ENCODE results near the gene SNF8.
"Not testable (repeated sequence)": the region's sequence is repeated elsewhere in the genome, so short reads cannot be mapped to it uniquely, and the experiment has no call there.

The SNF8 gene

DNA sequence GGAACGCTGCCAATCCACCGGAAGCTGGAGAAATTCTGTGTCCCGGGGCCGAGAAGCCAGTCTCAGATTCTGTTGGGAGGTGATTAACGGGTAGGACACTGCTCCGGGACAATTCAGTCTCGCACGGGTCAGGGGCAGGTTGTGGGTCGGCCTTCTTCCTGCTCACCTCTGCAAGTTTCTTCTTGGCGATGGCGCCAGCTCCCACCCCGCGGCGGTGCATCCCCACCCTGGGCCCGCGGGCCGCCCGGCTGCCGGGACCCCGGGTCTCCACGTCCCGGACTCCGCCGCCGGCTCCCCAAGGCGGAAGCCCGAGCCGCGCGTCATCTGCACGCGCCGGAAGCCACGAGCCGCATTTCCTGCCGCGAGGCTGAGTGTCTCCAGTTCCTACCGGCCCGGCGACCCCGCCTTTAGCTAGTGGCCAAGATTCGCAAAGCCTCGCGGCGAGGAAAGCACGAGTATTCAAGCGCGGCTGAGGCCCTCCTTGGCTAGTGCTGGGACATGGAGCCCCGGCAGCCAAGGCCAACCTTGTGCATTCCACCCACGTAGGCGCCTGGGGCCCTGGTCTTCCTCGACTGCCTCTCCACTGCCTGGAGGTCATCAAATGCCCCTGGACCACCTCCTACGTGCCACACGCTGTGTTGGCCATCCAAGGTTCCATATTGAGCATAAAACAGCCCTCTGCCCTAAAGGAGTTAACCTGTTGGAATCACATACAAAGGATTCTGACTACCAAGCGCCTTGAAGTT, at the start of gene SNF8:
Gene SNF8 (minus strand): TSS at position 328 of the 746 bp plus-strand sequence. CDS start 108 bp downstream, at position 220.
- peak; percentile 89 to 91 for DNase-seq

DNA sequence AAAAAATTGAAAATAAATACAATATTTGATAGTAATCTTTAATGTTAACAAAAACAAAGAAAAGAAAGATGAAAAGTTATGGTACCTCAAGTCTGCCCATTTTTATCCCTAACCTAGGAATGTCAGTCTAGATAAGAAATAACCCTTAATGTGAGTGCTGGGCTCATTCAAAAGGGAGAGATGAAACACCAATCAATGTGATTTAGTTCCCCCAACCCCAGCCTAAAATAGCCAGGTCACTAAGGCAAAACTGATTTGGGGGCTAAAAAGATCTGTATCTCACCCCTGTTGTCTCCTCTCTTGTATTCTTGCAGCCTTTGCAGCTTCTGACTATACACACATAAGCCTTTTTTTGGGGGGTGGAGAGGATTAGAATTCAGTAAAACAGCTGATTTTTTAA, 49.3 kb upstream of the SNF8 start:
- no peak for DNase-seq

DNA sequence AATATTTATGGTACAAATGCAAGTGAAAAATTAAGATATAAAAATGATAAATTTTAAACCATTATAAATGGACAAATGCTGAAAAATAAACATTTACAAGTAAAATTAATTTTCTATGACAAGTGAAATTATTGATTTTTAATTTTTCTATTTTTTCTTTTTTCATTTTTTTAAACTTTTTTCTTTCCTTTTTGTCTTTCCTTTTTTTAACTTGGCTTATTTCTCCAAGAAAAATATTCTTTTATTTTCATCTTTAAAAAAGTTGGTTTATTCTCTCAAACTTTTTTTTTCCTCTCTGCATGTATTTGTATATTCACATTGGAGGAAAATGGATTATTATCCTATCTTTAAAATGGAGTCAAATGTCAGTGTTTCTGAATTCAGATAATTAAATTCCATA, 48.7 kb upstream of the SNF8 start:
- no peak for DNase-seq

GRCh38 chr17:48992444-48992843, 47.8 kb upstream of the SNF8 start:
- no peak for DNase-seq

DNA sequence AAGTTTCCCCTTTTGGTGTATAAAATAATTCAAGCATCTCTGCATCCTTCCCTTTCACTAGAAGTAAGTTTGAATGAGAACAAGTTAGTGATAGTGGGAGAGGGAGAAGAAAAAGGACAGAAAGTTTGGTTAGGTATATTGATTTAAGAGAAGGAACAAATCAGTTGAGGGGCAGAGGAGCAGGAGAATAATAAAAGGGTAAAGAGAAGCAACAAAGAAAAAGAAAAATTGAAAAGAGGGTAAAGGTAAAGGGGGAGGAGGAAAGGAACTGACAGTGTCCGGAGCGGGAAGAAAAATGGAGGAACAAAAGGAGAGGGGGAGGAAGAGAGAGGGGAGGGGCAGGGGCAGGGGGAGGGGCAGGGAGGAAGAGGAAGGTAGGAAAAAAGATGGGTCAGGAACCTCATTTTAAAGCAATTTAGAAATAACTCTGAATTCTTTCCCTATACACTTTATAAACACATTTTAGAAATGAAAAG, 46.3 kb upstream of the SNF8 start:
- DNase-seq, result no peak

GRCh38 chr17:48989100-48989499, 44.5 kb upstream of the SNF8 start:
- DNase-seq, result no peak

- no peak for DNase-seq
These were observed 41.0 kb upstream of the SNF8 start for GRCh38 chr17:48985436-48986245.

DNA sequence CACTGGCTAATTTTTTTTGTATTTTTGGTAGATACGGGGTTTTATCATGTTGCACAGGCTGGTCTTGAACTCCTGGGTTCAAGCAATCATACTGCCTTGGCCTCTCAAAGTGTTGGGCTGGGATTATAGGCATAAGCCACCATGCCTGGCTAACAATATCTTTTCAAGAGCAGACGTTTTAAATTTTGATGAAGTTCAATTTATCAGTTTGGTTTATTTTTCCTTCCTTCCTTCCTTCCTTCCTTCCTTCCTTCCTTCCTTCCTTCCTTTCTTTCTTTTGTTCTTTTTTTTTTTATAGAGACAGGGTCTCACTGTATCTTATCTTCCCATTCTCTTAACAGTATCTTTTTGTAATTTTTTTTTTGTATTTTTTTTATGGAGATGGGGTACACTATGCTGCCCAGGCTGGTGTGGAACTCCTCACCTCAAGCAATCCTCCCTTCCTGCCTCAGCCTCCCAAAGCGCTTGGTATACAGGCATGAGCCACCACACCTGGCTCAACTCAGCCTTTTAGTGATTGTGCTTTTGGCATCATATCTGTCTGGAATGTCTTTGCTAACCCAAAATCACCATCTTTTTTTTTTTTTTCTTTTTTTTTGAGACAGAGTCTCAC, 37.4 kb upstream of the SNF8 start:
- DNase-seq, result no peak

DNA sequence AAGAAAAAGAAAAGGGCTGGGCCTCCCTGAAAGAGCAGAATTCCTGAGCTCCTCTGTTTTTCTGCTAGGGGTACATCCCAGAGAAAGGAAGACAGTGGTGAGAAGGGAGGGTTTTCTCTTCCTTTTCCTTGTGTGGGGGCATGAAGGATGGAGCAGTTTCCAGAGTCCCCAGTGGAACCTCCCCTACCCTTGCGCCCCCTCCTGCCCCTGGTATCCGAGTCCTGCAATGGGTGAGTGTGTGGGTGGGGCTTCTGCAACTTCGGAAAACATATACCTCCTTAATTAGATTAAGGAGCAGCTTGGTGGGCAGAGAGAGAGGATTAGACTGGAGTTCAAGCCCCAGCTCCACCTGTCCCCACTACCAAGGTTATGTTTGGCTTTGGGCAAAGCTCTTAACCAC, 29.2 kb upstream of the SNF8 start:
- no peak for DNase-seq

DNA sequence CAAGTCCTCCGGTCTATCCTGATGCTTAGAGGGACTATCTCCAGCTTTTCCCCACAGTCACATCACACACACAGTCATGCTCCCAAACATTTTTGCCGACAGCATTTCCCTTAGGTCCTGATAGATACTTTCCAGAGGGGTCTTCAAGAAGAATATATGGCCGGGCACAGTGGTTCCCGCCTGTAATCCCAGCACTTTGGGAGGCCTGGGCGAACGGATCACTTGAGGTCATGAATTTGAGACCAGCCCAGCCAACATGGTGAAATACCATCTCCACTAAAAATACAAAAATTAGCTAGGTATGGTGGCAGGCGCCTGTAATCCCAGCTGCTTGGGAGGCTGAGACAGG, 28.1 kb upstream of the SNF8 start:
- DNase-seq, result no peak

GRCh38 chr17:48970865-48971687, 26.4 kb upstream of the SNF8 start:
- DNase-seq, result no peak

DNA sequence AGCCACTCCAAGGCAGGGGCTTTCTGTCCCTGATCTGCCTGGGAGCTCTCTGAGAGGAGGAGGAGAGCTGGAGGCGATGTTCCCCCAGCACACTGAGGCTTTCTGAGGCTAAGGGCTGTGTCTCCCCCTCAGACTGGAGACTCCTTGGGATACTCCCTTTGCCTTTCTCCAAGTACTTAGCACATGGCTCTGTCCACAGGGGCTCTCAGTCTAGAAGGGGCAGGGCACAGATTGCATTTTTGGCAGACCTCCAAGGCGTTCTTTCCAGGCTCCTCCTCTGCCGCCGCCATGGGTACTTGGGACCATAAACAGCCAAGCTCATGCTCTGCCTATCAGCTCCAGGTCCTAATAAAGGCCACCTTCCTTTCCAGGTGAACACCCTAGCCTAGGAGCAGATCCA, 25.6 kb upstream of the SNF8 start:
- DNase-seq, result no peak

DNA sequence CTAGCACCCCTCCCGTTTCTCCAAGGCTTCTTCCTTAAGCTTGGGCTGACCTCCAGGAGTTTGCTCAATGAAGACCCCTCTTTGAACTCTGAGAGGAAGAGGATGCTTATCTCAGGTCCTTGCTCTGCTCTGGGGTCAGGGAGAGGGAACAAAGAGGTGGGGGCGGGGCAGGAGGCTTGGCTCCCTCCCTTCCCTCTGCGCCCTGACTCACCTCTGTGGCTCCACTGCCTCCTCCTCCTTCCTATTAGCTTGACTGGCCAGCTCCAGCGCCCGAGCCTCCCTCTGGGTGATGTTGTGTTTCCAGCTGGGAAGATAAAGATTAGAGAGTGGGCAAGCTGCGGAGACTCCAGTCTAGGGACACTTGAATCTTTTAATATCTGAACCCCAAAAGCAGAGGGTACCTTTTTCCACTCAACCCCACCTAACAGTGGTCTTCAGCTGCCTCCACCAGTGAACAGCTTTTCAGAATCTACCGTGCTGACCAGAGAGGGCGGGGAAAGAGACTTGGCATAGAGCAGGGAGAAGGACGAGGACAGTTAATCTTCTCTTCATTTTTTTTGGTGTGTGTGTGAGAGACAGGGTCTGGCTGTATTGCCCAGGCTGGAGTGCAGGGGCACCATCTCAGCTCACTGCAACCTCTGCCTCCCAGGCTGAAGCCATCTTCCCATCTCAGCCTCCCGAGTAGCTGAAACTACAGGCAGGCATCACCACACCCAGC, 17.0 kb upstream of the SNF8 start:
- no peak for DNase-seq

- DNase-seq, result no peak
These were observed 16.3 kb upstream of the SNF8 start for GRCh38 chr17:48960834-48961515.

- DNase-seq, result no peak
These were observed 9.7 kb upstream of the SNF8 start for GRCh38 chr17:48954300-48954755.

- DNase-seq, result no peak
These were observed 8.3 kb upstream of the SNF8 start for GRCh38 chr17:48952904-48953303.

DNA sequence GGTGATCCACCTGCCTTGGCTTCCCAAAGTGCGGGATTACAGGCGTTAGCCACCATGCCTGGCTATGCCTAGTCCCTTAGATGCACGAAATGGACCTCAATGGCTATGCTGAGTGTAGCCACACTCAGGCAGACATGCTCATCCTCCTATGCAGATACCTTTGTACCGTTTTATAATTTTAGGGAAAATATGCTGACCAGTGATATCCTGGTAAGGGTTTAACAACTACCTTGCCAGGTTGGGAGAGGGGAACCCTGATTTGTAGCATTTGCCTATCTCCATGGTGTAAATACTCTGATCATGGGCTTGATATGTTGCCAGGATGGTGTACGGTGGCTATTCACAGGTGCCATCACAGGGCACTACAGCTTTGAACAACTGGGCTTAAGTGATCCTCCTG, 6.9 kb upstream of the SNF8 start:
- DNase-seq, result no peak

- not testable (repeated sequence) for DNase-seq
These were observed 614 bp upstream of the SNF8 start for GRCh38 chr17:48945261-48945651.

GRCh38 chr17:48933035-48933434, 11.6 kb downstream of the SNF8 start:
- DNase-seq, result no peak

DNA sequence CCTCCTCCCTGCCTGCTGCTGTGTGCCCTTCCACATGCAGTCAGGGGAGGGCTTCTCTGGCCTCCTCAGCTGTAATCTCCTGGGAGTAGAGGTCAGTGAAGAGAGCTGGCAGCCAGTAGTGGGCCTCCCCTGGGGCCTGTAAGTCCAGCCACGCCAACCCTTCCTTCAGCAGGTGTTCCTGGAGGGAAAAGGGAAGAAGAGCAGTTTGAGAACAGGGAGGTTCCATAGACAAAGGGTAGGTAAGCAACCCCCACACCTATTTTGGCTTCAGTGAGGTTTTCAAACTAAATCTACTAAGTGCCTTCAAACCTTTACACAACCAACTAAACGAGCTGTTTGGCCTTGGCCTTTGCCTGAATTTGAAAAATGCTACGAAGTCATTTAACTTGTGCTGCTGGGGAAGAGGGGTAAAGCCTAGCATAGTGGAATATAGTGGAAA, 14.2 kb downstream of the SNF8 start:
- no peak for DNase-seq

- no peak for DNase-seq
These were observed 14.9 kb downstream of the SNF8 start for GRCh38 chr17:48929812-48930165.
